Activated T-cell treated with anti-CD3 and anti-CD28 coated beads for 1 hour (primary cell): Measurements from ENCODE around the gene ASIC3.
"Not testable (repeated sequence)": the region's sequence is repeated elsewhere in the genome, so short reads cannot be mapped to it uniquely, and the experiment has no call there.

Experiments used
- DNase-seq: peaks from one replicate; pipeline ENCODE4 v3.0.0-alpha.2; 2020; ENCODE audit warnings: low read depth

The ASIC3 gene

DNA sequence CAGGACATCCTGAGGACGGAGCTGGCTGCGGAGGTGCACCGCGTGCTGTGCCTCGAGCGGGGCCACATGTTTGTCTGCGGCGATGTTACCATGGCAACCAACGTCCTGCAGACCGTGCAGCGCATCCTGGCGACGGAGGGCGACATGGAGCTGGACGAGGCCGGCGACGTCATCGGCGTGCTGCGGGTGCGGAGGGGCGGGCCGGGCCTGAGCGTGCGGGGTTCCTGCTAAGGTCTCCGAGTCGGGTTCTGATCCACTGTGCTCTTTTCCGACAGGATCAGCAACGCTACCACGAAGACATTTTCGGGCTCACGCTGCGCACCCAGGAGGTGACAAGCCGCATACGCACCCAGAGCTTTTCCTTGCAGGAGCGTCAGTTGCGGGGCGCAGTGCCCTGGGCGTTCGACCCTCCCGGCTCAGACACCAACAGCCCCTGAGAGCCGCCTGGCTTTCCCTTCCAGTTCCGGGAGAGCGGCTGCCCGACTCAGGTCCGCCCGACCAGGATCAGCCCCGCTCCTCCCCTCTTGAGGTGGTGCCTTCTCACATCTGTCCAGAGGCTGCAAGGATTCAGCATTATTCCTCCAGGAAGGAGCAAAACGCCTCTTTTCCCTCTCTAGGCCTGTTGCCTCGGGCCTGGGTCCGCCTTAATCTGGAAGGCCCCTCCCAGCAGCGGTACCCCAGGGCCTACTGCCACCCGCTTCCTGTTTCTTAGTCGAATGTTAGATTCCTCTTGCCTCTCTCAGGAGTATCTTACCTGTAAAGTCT, 34.4 kb upstream of the ASIC3 start:
- peak; percentile 81 for DNase-seq

GRCh38 chr7:151014950-151015349, 33.4 kb upstream of the ASIC3 start:
- no peak for DNase-seq

GRCh38 chr7:151015967-151016366, 32.4 kb upstream of the ASIC3 start:
- DNase-seq, result no peak

GRCh38 chr7:151016505-151016904, 31.8 kb upstream of the ASIC3 start:
- no peak for DNase-seq

DNA sequence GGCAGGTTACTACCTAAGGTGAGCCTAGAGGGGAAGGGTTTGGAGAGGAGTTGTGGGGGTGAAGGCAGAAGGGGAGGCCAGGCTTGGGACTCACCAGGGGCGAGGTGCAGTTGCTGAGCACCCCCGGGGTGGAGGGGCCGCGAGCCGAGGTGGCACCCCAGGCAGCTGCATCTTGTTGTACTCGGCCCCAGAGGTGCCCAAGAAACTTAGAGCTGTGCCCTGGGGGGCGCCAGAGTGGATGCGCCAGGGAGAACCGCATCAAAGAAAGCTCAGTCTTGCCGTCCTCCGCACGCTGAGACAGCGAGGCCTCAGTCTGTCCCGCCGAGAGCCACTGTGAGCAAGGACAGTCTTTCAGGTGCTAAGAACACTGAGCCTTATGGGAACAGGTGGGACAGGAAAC, 31.4 kb upstream of the ASIC3 start:
- no peak for DNase-seq

DNA sequence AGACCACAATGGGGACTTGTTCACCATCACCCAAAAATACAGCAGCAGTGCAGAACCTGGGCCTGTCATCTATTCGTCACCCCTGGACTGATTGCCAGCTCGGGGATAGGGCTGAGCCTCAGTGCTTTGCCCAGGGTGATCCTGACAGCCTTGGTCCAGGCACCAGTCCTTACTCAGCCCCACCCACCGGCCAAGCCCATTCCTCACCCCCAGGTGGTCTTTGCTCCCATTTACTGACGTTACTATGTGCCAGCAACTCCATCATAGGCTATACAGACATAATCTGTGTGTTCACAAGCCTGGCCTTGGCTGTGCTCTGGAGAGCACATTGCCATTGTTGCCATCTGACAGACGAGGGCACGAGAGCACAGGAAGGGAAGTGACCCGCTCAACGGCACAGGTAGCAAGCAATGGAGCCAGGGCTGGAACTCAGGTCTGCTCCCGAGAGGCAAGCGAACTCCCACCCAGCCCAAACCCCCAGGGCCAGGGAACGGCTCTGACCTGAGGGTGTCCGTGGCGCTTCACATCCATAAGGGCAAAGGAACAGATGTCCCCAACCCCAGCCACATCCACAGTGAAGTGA, 30.9 kb upstream of the ASIC3 start:
- no peak for DNase-seq

- DNase-seq, result peak; percentile 77
Measured at GRCh38 chr7:151017953-151018420, 30.3 kb upstream of the ASIC3 start.

DNA sequence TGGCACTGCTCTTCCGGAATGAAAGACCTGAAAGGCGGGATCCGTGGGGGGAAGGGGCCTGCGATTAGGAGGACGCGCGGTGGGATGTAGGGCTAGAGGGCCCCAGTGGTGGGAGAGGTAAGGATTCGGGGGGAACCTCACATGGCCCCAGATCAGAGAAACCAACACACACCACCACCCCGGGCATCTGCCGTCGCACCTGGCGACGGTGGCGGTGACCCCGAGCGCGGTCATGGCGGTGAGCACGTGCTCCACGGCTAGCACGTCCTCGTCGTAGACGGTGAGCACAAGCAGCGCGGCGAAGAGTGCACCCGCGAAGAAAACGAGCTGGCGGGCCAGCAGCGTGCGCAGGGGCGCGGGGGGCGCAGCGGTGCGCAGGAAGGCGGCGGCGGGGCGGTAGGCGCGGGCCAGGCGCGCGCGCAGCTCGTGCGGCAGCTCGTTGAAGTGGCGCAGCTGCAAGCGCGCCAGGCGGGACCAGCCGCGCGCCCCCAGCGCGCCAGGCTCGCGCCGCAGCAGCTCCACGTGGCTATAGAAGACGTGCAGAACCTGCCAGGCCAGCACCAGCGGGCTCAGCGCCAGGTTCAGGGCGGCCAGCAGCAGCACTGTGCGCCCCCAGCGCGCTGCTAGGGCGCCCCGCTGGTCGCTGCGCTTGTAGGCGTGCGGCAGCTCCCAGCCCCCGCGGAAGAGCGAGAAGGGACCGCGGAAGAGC, 29.8 kb upstream of the ASIC3 start:
- DNase-seq, result no peak

DNA sequence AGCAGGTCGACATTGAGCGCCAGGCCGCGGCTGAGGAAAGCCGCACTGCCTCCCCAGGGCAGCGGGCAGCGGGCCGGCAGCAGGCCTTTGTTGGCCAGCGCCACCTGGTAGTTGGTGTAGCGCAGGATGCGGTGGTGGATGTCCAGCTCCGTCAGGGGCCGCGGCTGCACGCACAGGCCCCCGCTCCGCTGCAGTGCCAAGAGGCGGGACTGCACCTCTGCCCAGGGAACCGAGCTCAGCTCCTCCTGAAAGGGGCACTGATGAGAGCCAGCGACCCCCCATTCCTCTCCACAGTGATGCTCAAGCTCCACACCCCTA, 29.2 kb upstream of the ASIC3 start:
- no peak for DNase-seq

- DNase-seq, result no peak
Measured at GRCh38 chr7:151020231-151020630, 28.1 kb upstream of the ASIC3 start.

GRCh38 chr7:151023232-151023631, 25.1 kb upstream of the ASIC3 start:
- DNase-seq, result no peak

DNA sequence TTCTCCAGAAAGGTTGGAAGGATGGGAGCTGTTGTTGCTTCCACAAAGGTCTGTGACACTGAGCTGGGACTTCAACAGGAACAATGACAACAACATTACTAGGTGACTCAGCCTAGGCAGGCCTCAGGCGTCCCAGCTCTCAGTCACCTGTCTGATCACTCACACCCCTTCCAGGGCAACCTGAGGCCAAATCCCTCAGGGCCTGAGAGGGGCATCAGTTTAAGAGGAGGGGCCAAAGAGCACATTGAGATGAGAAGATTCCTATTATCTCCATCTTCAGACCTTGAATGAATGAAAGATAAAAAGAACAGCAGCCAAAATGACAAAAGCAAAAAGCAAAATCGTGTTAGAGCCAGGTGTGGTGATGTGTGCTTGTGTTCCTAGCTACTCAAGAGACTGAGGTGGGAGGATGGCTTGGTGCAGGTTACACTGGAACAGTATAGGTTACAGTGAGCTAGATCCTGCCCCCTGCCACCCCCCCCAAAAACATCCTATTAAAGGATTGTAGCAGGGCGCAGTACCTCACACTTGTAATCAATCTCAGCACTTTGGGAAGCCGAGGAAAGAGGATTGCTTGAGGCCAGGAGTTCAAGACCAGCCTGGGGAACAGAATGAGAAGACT, 23.8 kb upstream of the ASIC3 start, which contains the start of gene ATG9B:
Gene ATG9B, minus strand, starts transcription at position 60 of the 622 bp plus-strand sequence. CDS start 71 bp downstream, outside the sequence.
- no peak for DNase-seq

DNA sequence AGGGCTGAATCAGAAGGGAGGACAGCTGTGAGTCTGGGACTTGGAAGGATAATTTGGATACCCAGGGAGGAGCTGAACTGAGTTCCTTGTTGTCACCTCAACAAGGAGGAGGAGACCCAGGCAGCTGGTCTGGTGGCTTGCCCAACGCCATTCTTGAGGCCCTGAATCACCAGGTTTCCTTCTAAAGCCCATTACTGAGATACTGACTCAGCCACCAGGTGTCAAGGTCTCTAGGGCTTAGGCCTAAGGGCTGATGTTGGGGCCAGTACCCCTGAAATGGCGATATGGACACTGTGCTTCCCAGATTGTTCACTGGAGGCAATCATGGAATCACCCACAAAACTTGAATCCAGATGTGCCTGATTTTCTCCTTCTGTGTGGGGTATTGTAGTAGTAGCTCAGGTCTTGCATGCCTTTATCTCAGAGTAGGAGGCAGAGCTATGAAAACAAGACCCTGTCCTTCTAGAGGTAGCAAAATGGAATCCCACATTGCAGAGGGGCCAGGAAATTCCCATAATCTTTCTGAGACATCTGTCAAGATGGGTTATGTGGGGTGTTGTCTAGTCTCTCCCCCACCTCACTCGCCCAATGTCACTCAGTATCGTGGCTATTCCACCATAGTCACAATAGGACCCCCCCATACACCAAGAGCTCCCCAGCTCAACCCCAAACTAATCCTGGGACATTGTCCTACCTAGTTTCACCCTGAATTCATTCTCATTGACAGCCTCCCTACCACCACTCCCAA, 22.2 kb upstream of the ASIC3 start:
- no peak for DNase-seq

DNA sequence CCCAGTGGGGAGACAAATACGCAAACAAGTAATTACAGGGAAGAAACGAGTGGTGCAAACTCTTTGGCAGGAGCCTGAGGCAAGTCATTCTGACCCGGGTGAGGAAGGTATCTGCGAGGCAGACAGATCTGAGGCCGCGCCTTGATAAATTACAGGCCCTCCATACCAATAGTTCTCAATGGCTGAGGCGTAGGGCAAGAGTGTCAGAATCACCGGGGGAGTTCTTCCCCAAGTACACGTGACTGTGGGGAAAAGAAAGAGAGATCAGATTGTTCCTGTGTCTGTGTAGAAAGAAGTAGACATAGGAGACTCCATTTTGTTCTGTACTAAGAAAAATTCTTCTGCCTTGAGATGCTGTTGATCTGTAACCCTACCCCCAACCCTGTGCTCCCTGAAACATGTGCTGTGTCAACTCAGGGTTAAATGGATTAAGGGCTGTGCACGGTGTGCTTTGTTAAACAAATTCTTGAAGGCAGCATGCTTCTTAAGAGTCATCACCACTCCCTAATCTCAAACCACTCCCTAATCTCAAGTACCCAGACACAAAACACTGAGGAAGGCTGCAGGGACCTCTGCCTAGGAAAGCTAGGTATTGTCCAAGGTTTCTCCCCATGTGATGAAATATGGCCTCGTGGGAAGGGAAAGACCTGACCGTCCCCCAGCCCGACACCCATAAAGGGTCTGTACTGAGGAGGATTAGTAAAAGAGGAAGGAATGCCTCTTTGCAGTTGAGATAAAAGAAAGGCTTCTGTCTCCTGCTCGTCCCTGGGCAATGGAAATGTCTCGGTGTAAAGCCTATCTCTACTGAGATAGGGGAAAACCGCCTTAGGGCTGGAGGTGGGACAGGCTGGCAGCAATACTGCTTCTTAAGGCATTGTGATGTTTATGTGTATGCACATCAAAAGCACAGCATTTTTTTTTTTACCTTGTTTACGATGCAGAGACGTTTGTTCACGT, 21.3 kb upstream of the ASIC3 start:
- DNase-seq, result not testable (repeated sequence)

GRCh38 chr7:151027728-151028130, 20.6 kb upstream of the ASIC3 start:
- not testable (repeated sequence) for DNase-seq

DNA sequence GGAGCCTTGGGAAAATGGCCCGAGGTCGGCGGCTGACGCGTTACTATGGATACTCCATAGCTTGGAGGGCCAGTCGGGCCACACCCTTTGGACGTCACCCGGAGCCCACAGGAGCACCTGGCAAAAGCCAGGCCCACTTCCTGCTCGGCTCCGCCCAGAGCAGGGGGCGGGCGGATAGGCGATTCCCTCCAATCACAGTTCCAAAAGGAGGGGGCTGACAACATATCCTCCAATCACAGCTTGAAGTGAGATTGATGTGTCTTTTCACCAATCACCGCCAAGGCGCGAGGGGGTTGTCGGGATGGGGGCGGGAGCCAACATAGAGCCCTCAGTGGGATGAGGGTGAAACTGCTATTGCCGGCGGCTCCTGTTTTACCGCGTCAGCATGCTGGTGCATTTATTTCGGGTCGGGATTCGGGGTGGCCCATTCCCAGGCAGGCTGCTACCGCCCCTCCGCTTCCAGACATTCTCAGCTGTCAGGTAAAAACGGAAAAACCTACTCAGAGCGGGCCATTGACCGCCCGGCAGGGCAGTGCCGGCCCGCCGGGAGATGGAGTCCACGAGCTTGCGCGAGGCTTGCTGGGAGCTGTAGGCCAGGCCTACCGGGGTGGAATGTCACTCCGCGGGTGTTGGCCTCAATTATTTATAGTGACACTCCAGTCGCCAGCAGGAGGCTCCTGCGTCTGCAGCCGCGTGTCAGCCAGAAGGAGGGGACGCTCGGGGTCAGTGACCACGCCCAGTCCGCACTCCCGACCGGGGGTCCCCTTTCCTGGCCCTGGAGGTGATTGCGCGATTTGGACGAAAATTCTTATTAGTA, 20.0 kb upstream of the ASIC3 start, which contains the start of gene ABCB8:
Gene ABCB8, plus strand, starts transcription at position 320 of the 817 bp plus-strand sequence. Its CDS starts 66 bp downstream, at position 386.
- DNase-seq, result peak; percentile 96

DNA sequence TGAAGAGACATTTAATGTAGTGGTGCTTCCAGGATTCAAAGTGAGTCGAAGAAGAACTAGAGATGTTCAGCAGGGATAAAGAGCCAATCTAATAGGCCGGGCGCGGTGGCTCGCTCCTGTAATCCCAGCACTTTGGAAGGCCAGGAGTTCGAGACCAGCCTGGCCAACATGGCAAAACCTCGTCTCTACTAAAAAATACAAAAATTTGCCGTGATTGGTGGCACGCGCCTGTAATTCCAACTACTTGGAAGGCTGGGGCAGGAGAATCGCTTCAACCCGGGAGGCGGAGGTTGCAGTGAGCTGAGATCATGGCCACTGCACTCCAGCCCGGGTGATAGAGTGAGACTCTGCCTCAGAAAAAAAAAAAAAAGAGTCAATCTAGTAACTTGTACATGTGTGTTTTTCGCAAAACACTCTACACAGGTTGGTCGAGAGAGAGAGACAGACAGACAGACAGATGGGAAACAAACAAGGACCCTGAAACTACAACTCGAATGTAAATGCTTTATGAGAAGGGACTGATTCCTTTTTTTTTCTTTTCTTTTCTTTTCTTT, 19.3 kb upstream of the ASIC3 start:
- no peak for DNase-seq

GRCh38 chr7:151031011-151031410, 17.3 kb upstream of the ASIC3 start:
- no peak for DNase-seq
